Panc1 (cell line): ENCODE results near the gene CASD1. TPM values are rescaled to one million over a fixed set of nuclear protein-coding genes. Genes with fewer than 3 reads are reported as not detected.

Source experiments
- ATAC-seq: fragments of 200-7000 bp; cut with Tn5 transposase; 2 replicates; pipeline ENCODE4 v1.9.1; 2020; ENCODE audit warnings: mild to moderate bottlenecking, moderate library complexity
- BruUV-seq: library from RNA; stranded (reverse); fragments of 400-500 nt; replicated peaks from 2 replicates; lab custom pipeline; 2021; lab: Mats Ljungman, UMichigan
- CTCF ChIA-PET: fragments of 300-600 bp; sonication (Branson Sonifier 250); formaldehyde crosslinking; loops from one replicate; lab custom pipeline; 2022; ENCODE audit warnings: antibody characterized with exemption; lab: Charles Lee
- POLR2A ChIA-PET: fragments of 300-600 bp; sonication (Branson Sonifier 250); formaldehyde crosslinking; loops from one replicate; lab custom pipeline; 2022; ENCODE audit warnings: antibody characterized with exemption; lab: Charles Lee
- DNase-seq: peaks from one replicate; pipeline ENCODE4 v3.0.0-alpha.2; 2010; ENCODE audit warnings: low read depth, low spot score
- H3K27ac ChIP-seq: 2 replicates; pipeline ENCODE4 v1.5.1; 2011; ENCODE audit warnings: mild to moderate bottlenecking, low read length, inconsistent platforms
- H3K27me3 ChIP-seq: fragments of 200-500 bp; sonication (Bioruptor generic); 2 replicates; pipeline ENCODE4 v1.6.0; 2014; ENCODE audit warnings: low read length, inconsistent platforms; ENCODE audit not compliant: control insufficient read depth, insufficient read depth
- H3K36me3 ChIP-seq: fragments of 200-500 bp; sonication (Bioruptor generic); 2 replicates; pipeline ENCODE4 v1.5.1; 2014; ENCODE audit warnings: inconsistent platforms, mild to moderate bottlenecking, low read length, moderate library complexity; ENCODE audit not compliant: control insufficient read depth, insufficient read depth
- H3K4me1 ChIP-seq: 2 replicates; pipeline ENCODE4 v1.5.1; 2011; ENCODE audit warnings: inconsistent platforms, mild to moderate bottlenecking, low read length, moderate library complexity; ENCODE audit not compliant: control insufficient read depth, insufficient read depth
- H3K4me3 ChIP-seq, 2 experiments: 2 replicates each; pipeline ENCODE4 v1.5.1; 2011 to 2012; ENCODE audit warnings: low read depth in 2 of 2, low read length in 2 of 2, mild to moderate bottlenecking in 2 of 2, inconsistent platforms in 1 of 2, moderate library complexity in 1 of 2
- H3K9me3 ChIP-seq: fragments of 200-500 bp; sonication (Bioruptor generic); 2 replicates; pipeline ENCODE4 v1.5.1; 2014; ENCODE audit warnings: low read depth, mild to moderate bottlenecking, inconsistent platforms, low read length, moderate library complexity; ENCODE audit not compliant: control insufficient read depth, insufficient read depth
- CTCF ChIP-seq: fragments of 450-650 bp; IDR thresholded peaks from 2 replicates; pipeline ENCODE4 v1.5.1; 2017; ENCODE audit warnings: mild to moderate bottlenecking
- POLR2AphosphoS5 ChIP-seq: IDR thresholded peaks from 2 replicates; pipeline ENCODE4 v1.6.1; 2012; ENCODE audit warnings: mild to moderate bottlenecking, low read depth, low read length, moderate library complexity
- REST ChIP-seq, 2 experiments: IDR thresholded peaks; 2 replicates each; pipeline ENCODE4 v1.6.1; 2011 to 2012; ENCODE audit warnings: low read depth in 2 of 2, control low read depth in 1 of 2, low read length in 1 of 2, mild to moderate bottlenecking in 1 of 2, moderate library complexity in 1 of 2; ENCODE audit not compliant: insufficient read depth in 1 of 2
- SIN3A ChIP-seq: IDR thresholded peaks from 2 replicates; pipeline ENCODE4 v1.6.1; 2012; ENCODE audit warnings: low read depth, mild to moderate bottlenecking, low read length, moderate library complexity, borderline replicate concordance; ENCODE audit not compliant: insufficient read depth
- TCF7L2 ChIP-seq: IDR thresholded peaks from 2 replicates; pipeline ENCODE4 v1.6.1; 2011; ENCODE audit warnings: mild to moderate bottlenecking, low read depth, low read length, inconsistent platforms
- in situ Hi-C: cut with HindIII; loops from 2 replicates; pipeline ENCODE4 v1.10.0; 2016; ENCODE audit warnings: low sequenced_read_pairs, low pct_unique_long_range_greater_than_20kb
- intact Hi-C: fragments of 100-400 bp; cut with micrococcal nuclease; formaldehyde crosslinking; loops from one replicate; pipeline ENCODE4 v1.10.0; 2022; ENCODE audit not compliant: unreplicated experiment
- total RNA-seq: library from RNA; stranded (reverse); gene quantifications from one replicate; pipeline ENCODE4 v1.2.1, GENCODE V29; 2021; ENCODE audit not compliant: unreplicated experiment

Gene CASD1
- total RNA-seq, 1 experiment from 2014 or later, result 14.7 TPM

- TF ChIP-seq TCF7L2, result no peak
- no peak for TF ChIP-seq SIN3A
- Histone ChIP-seq H3K27ac (no peak overlapping the region), H3K4me1 (no peaks in the 10 kb centered on the region), H3K36me3 (no peaks in the 10 kb centered on the region), H3K27me3 (no peaks in the 10 kb centered on the region), H3K4me3 (no peak overlapping the region), H3K9me3 (no peaks in the 10 kb centered on the region)
- ChIA-PET CTCF (interaction anchor here (0.5 kb wide), 1 partner anchor 276 kb away, joined by 3 read pairs; no protein-coding TSS in a partner anchor), POLR2A (no interaction called here)
- DNase-seq, result no peak
- in situ Hi-C loops, result no loop called here
- intact Hi-C loops, result no loop called here
- BruUV-seq, result no TSS peak
- ATAC-seq, result no peak
Observed at GRCh38 chr7:94565247-94565894, 55.8 kb downstream of the CASD1 start.

- TF ChIP-seq CTCF, result no peak
- no peak for TF ChIP-seq SIN3A
- no peak for TF ChIP-seq REST (IDR thresholded peaks at IDR 0.05; ENCODE audit: insufficient read depth in 1 of 2, low read depth in 2 of 2, low read length in 1 of 2)
- no peak for TF ChIP-seq POLR2AphosphoS5
- no peak for TF ChIP-seq TCF7L2
- H3K27ac ChIP-seq, result no peak overlapping the region
- H3K4me3 ChIP-seq, result no peak overlapping the region
- no TSS peak for BruUV-seq
- ChIA-PET POLR2A (no interaction called here), CTCF (no interaction called here)
- H3K27me3 ChIP-seq, result no peaks in the 10 kb centered on the region
- H3K9me3 ChIP-seq, result no peaks in the 10 kb centered on the region
- H3K4me1 ChIP-seq, result no peaks in the 10 kb centered on the region
- ATAC-seq (no peak), DNase-seq (no peak)
- intact Hi-C loops (no loop called here), in situ Hi-C loops (no loop called here)
- no peaks in the 10 kb centered on the region for H3K36me3 ChIP-seq
Observed at GRCh38 chr7:94567396-94567795, 57.8 kb downstream of the CASD1 start.

- Histone ChIP-seq H3K4me1 (no peaks in the 10 kb centered on the region), H3K9me3 (no peaks in the 10 kb centered on the region), H3K27me3 (no peaks in the 10 kb centered on the region), H3K36me3 (no peaks in the 10 kb centered on the region), H3K27ac (no peak overlapping the region), H3K4me3 (no peak overlapping the region)
- in situ Hi-C loops (no loop called here), intact Hi-C loops (no loop called here)
- ATAC-seq (no peak), DNase-seq (no peak)
- no TSS peak for BruUV-seq
- ChIA-PET CTCF (no interaction called here), POLR2A (no interaction called here)
- no peak for TF ChIP-seq CTCF
- TF ChIP-seq TCF7L2, result no peak
- no peak for TF ChIP-seq POLR2AphosphoS5
- TF ChIP-seq REST (IDR thresholded peaks at IDR 0.05; ENCODE audit: insufficient read depth in 1 of 2, low read depth in 2 of 2, low read length in 1 of 2), result no peak
- TF ChIP-seq SIN3A, result no peak
Observed at GRCh38 chr7:94571816-94572215, 62.2 kb downstream of the CASD1 start.
